Mesothelial cell of epicardium (in vitro differentiated cells): ENCODE measurements around the gene NAA16. TPM values are rescaled to one million over a fixed set of nuclear protein-coding genes. Genes with fewer than 3 reads are reported as not detected.

ENCODE experiments used
- DNase-seq, 2 experiments: peaks; one replicate each; pipeline ENCODE4 v3.0.0; 2021; ENCODE audit warnings: low spot score in 2 of 2; ENCODE audit not compliant: unreplicated experiment in 2 of 2
- H3K27ac Mint-ChIP-seq: 2 replicates; pipeline ENCODE4 v1.8.0; 2021; ENCODE audit warnings: mixed read lengths
- H3K27me3 Mint-ChIP-seq: 2 replicates; pipeline ENCODE4 v1.8.0; 2021; ENCODE audit warnings: low read depth, mixed read lengths
- H3K36me3 Mint-ChIP-seq: 2 replicates; pipeline ENCODE4 v1.8.0; 2021; ENCODE audit warnings: mixed read lengths
- H3K4me1 Mint-ChIP-seq: 2 replicates; pipeline ENCODE4 v1.8.0; 2021; ENCODE audit warnings: mixed read lengths
- H3K4me3 Mint-ChIP-seq: 2 replicates; pipeline ENCODE4 v1.8.0; 2021; ENCODE audit warnings: mild to moderate bottlenecking, moderate library complexity, mixed read lengths
- H3K9me3 Mint-ChIP-seq: 2 replicates; pipeline ENCODE4 v1.8.0; 2021; ENCODE audit warnings: mixed read lengths
- total RNA-seq: library from RNA; stranded (reverse); gene quantifications from 3 replicates; pipeline ENCODE4 v1.2.1, GENCODE V29; 2021
- TF ChIP-seq, protein P1 (sequence below): fragments of 200-600 bp; sonication (generic); IDR thresholded peaks from one replicate; pipeline ENCODE4 v1.5.0; 2021; ENCODE audit warnings: antibody characterized with exemption; ENCODE audit not compliant: unreplicated experiment

Gene NAA16
- total RNA-seq, 1 donor from 2014 or later, result 40.0 TPM

GRCh38 chr13:41384749-41385503, 73.9 kb downstream of the NAA16 start:
- no peak overlapping the region for H3K27ac Mint-ChIP-seq

DNA sequence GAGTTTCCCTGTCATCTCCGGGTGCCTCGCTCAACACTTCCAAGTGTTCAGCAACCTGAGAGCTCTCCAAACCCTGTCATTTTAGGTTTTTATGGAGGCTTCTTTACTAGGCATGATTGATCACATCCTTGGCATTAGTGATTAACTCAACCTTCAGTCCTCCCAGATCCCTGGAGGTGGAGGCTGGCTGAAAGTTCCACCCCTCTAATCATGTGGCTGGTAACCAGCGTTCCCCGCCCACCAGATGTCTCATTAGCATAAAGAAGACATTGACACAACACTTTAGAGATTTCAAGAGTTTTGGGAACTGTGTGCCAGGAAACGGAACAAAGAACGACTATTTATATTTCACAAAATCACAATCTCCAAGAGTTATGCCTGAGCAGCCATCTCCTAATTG, 75.1 kb downstream of the NAA16 start:
- Mint-ChIP-seq H3K36me3 (no peaks in the 10 kb centered on the region), H3K27me3 (peaks cover 4% of the 10 kb centered on the region), H3K4me1 (no peaks in the 10 kb centered on the region)

More at GRCh38 chr13:41384749-41385503, 73.9 kb downstream of the NAA16 start:
- TF ChIP-seq, protein P1, sequence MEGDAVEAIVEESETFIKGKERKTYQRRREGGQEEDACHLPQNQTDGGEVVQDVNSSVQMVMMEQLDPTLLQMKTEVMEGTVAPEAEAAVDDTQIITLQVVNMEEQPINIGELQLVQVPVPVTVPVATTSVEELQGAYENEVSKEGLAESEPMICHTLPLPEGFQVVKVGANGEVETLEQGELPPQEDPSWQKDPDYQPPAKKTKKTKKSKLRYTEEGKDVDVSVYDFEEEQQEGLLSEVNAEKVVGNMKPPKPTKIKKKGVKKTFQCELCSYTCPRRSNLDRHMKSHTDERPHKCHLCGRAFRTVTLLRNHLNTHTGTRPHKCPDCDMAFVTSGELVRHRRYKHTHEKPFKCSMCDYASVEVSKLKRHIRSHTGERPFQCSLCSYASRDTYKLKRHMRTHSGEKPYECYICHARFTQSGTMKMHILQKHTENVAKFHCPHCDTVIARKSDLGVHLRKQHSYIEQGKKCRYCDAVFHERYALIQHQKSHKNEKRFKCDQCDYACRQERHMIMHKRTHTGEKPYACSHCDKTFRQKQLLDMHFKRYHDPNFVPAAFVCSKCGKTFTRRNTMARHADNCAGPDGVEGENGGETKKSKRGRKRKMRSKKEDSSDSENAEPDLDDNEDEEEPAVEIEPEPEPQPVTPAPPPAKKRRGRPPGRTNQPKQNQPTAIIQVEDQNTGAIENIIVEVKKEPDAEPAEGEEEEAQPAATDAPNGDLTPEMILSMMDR, result peak; percentile 70
- H3K9me3 Mint-ChIP-seq, result no peaks in the 10 kb centered on the region
- no peak for DNase-seq
- no peak overlapping the region for H3K4me3 Mint-ChIP-seq
- H3K27me3 Mint-ChIP-seq, result peaks cover 4% of the 10 kb centered on the region
- H3K36me3 Mint-ChIP-seq, result no peaks in the 10 kb centered on the region
- no peaks in the 10 kb centered on the region for H3K4me1 Mint-ChIP-seq

GRCh38 chr13:41387576-41387975, 76.5 kb downstream of the NAA16 start:
- DNase-seq, result no peak
- H3K4me1 Mint-ChIP-seq, result no peaks in the 10 kb centered on the region
- no peaks in the 10 kb centered on the region for H3K9me3 Mint-ChIP-seq
- H3K27me3 Mint-ChIP-seq, result no peaks in the 10 kb centered on the region
- H3K27ac Mint-ChIP-seq, result no peak overlapping the region
- TF ChIP-seq, protein P1, result no peak
- no peak overlapping the region for H3K4me3 Mint-ChIP-seq
- H3K36me3 Mint-ChIP-seq, result no peaks in the 10 kb centered on the region

More for the DNA sequence above, 75.1 kb downstream of the NAA16 start:
- TF ChIP-seq, protein P1, result no peak
- DNase-seq, result no peak
- no peaks in the 10 kb centered on the region for H3K9me3 Mint-ChIP-seq
- H3K27ac Mint-ChIP-seq, result no peak overlapping the region
- no peak overlapping the region for H3K4me3 Mint-ChIP-seq

DNA sequence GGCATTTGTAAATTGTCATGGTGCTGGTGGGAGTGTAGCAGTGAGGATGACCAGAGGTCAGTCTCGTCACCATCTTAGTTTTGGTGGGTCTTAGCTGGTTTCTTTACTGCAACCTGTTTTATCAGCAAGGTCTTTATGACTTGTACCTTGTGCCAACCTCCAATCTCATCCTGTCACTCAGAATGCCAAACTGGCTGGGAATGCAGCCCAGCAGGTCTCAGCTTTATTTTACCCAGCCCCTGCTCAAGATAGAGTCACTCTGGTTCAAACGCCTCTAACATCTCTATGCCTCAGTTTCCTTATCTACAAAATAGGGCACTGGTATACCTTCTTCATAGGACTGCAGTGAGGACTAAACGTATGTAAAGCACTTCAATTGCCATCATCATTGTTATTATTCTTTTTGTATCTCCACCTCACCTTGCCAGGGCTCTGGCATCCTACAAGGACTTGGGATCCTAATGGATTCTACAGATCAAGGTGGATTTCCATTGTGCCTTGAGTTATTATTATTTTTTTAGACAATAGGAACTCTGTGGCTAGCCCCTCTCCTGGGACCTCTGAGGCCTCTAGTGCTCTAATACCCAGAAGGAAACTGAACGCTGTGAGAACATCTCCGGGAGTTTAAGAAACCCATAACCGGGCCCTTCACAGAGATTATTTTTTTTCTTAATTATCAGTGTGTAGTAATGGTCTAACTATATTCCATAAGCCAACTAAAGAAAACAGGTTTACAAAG, 77.2 kb downstream of the NAA16 start:
- no peak for DNase-seq
- Mint-ChIP-seq H3K36me3 (no peaks in the 10 kb centered on the region), H3K27ac (no peak overlapping the region), H3K27me3 (no peaks in the 10 kb centered on the region), H3K4me1 (no peaks in the 10 kb centered on the region), H3K4me3 (no peak overlapping the region), H3K9me3 (no peaks in the 10 kb centered on the region)
- TF ChIP-seq, protein P1, result no peak

GRCh38 chr13:41389580-41389979, 78.5 kb downstream of the NAA16 start:
- TF ChIP-seq, protein P1, result no peak
- H3K4me3 Mint-ChIP-seq, result no peak overlapping the region
- H3K4me1 Mint-ChIP-seq, result no peaks in the 10 kb centered on the region
- peaks cover 5% of the 10 kb centered on the region for H3K9me3 Mint-ChIP-seq
- no peaks in the 10 kb centered on the region for H3K36me3 Mint-ChIP-seq
- no peak for DNase-seq
- H3K27ac Mint-ChIP-seq, result no peak overlapping the region
- no peaks in the 10 kb centered on the region for H3K27me3 Mint-ChIP-seq
